ENCODE results near the gene HOMER3.

HOMER3 gene

DNA sequence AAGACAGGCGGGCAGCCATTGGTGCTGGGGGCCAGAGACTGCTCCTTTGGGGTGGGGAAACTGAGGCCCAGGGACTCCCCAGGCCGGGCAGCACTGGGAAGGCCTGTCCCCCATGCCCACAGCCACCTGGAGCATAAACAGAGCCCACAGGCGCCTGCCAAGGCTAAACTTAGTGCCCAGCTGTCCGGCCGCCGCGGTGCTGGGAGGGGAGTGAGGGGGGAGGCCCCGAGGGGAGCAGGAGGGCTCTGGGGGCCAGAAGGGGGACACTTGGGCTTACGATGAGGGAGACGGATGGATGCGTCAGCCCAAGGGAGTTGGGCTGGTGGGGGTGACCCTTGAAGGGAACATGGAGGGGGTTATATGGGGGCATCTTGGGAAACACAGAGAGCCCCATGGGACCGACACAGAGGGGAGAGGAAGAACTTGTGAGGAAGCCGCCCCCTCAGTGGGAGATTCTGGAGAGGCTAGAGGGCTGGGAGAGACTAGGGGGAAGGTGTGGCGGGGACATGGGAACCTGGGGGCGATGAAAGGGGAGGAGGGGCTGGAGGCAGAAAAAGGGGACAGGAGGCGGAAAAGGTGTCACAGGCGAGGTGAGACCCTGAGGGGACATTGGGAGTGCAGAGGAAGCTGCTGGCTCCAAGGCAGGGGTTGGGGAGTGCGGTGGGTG, 47.3 kb downstream of the HOMER3 start:
- ChIA-PET POLR2A (ENCODE audit: low non-redundant PET) (no interaction called here), CTCF (interaction anchor here (0.6 to 2.0 kb wide), 3 partner anchors 26 to 93 kb away, joined by 4 to 7 read pairs (median 5); no protein-coding TSS in a partner anchor)
- no peak for DNase-seq (ENCODE audit: low spot score)
- H3K27ac ChIP-seq, result no peak overlapping the region
- TF ChIP-seq, protein P1, sequence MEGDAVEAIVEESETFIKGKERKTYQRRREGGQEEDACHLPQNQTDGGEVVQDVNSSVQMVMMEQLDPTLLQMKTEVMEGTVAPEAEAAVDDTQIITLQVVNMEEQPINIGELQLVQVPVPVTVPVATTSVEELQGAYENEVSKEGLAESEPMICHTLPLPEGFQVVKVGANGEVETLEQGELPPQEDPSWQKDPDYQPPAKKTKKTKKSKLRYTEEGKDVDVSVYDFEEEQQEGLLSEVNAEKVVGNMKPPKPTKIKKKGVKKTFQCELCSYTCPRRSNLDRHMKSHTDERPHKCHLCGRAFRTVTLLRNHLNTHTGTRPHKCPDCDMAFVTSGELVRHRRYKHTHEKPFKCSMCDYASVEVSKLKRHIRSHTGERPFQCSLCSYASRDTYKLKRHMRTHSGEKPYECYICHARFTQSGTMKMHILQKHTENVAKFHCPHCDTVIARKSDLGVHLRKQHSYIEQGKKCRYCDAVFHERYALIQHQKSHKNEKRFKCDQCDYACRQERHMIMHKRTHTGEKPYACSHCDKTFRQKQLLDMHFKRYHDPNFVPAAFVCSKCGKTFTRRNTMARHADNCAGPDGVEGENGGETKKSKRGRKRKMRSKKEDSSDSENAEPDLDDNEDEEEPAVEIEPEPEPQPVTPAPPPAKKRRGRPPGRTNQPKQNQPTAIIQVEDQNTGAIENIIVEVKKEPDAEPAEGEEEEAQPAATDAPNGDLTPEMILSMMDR (conservative IDR thresholded peaks at IDR 0.05; ENCODE audit: low read depth), result no peak

DNA sequence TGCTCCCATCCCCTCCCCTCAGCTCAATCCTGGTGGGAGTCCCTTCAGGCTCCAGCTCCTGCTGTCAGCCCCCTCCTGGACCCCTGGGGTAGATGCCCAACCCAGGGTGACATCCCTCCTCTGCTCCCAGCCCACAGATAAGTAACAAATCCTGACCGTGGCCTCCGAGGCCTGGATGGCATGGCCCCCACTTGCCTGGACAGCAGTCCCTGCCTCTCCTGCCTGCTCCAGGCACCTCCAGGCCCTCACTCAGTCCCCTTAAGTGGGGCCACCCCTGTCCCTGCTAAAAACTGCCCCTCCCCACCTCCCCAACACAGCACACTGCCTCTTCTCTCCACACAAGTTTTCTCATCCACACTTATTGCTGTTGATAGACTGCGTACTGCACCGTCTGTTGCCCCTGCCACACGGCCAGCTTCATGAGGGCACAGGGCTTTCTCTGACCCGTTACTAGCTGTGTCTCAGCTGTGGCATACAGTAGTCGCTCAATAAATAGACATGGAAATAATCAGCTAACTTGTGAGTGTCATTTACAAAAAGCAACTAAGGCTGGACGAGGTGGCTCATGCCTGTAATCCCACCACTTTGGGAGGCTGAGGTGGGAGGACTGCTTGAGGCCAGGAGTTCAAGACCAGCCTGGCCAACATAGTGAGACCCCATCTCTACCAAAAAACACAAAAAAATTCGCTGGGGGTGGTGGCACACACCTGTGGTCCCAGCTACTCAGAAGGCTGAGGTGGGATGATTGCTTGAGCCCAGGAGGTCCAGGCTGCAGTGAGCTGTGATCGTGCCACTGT, 50.9 kb downstream of the HOMER3 start:
- POLR2A ChIA-PET (ENCODE audit: low non-redundant PET), result no interaction called here
- TF ChIP-seq, protein P1 (conservative IDR thresholded peaks at IDR 0.05; ENCODE audit: low read depth), result no peak

DNA sequence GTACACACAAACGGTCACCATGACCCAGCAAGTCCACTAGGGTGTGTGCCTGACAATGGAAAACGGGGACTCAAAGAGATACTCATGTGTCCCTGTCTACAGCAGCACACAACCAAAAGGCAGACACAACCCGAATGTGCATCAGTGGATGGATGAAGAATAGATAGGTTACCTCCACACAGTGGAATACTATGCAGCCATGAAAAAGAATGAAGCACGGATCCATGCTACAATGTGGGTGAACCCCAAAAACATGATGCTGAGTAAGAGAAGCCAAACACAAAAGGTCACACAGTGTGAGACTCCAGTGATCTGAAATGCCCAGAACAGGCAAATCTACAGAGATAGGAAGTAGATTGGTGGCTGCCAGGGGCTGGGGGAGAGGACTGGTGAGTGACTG, 54.0 kb downstream of the HOMER3 start:
- no peak for DNase-seq (ENCODE audit: low spot score)
- POLR2A ChIA-PET (ENCODE audit: low non-redundant PET), result no interaction called here
- TF ChIP-seq, protein P1 (conservative IDR thresholded peaks at IDR 0.05; ENCODE audit: low read depth), result no peak
- no peak overlapping the region for H3K27ac ChIP-seq
- CTCF ChIA-PET, result no interaction called here

More for the DNA sequence above, 50.9 kb downstream of the HOMER3 start:
- no peak overlapping the region for H3K27ac ChIP-seq
- DNase-seq (ENCODE audit: low spot score), result no peak
- CTCF ChIA-PET, result interaction anchor here (0.7 kb wide), 1 partner anchor 114 kb away, joined by 3 read pairs; no protein-coding TSS in a partner anchor

DNA sequence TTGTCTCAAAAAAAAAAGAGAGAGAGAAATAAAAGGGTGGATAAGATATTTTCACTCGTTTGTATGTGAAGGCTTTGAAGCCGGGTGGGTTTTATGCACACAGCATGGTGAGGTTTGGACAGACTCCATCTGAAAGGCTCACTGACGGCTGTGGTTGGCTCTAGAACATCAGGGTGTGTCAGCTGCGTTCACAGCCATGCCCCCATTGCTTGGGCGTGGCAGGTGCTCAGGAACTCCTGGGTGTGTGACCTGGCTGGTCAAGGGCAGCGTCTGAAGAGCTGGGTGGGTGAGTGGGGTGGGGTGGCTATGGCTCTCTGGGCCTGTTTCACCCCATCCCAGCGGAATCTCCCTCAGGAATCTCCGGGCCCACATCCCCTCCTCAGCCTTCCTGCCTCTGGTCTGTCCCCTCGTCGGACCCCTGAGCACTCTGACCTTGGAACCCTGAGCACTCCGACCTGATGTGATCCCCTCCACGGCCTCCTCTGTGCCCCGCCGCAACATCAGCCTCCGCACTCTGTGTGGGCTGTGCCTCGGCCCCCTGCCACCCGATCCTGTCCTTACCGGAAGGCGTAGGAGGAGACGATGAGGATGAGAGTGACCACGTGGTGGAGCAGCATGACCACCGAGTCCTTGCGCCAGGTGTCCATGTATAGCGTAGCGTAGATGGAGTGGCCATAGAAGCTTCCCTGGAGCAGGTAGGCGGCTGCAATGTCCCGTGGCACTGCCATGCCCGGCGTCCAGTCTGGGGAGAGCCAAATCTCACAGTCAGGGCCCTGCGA, 57.3 kb downstream of the HOMER3 start:
- CTCF ChIA-PET, result no interaction called here
- H3K27ac ChIP-seq, result no peak overlapping the region
- POLR2A ChIA-PET (ENCODE audit: low non-redundant PET), result no interaction called here
- no peak for DNase-seq (ENCODE audit: low spot score)
- TF ChIP-seq, protein P1 (conservative IDR thresholded peaks at IDR 0.05; ENCODE audit: low read depth), result no peak

DNA sequence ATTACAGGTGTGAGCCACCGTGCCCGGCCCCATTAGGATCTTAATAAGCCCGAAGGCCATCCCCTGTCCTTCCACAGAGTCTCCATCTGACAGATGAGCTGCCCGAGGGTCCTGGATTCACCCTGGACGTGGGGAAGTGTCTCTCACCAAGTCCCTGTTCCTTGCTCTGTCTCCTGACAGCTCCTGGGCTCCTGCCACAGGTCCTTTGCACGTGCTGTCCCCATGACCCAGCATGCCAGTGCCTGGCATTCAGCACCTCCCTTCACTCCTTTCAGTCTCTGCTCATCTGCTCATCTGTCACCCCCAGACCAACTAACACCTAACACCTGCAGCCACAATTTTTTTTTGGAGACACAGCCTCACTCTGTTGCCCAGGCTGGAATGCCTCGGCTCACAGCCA, 59.5 kb downstream of the HOMER3 start:
- no peak for DNase-seq (ENCODE audit: low spot score)
- ChIA-PET POLR2A (ENCODE audit: low non-redundant PET) (no interaction called here), CTCF (interaction anchor here (1.5 kb wide), 1 partner anchor 15 kb away, joined by 5 read pairs; no protein-coding TSS in a partner anchor)
- no peak overlapping the region for H3K27ac ChIP-seq
- TF ChIP-seq, protein P1 (conservative IDR thresholded peaks at IDR 0.05; ENCODE audit: low read depth), result no peak

Data from RWPE1 (cell line).